ENCODE data around the gene PNMA6F. TPM values are rescaled to one million over a fixed set of nuclear protein-coding genes. Genes with fewer than 3 reads are reported as not detected.

The PNMA6F gene
- total and polyA plus RNA-seq, 4 donors: not detected

DNA sequence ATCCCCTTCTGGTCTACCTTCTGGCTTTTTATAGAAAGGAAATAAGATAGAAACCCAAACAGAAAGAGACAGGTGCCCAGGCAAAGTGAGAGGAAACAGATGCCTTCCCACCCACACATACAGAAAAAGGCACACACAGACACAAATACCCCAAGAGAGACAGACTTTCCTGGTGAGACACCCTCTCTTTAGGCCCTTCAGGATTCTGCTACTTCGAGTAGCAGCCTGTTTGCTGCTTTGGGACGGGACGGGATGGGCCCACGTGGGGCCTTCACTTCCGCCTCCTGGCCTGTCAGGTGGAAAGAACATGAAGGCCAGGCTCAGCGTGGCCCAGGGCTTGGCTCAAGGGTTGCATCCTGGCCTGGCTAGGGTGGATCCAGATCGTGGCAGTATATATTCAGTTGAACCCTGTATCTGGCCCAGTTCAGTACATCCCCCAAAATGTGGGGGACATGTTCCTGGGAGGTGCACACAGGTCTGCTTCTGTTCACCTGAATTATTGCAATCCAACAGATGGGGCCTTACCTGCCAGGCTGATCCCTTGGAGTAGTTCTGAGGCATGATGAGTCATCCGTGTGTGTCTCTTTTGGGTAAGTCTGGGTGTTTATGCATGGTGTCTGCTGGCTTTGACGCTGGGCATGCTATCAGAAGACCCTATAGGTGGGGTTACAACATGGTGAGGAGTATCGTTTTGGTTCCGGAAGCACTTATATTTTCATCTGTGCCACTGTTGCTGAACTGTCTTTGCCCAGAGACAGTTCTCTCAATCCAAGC lies 14.7 kb upstream of the PNMA6F start:
- H3K27ac ChIP-seq (ENCODE audit: low read depth in 1 of 2, low read length in 1 of 2): no peak overlapping the region
- peaks cover 0 to 2% (median 0%) of the 10 kb centered on the region in 4 donors for H3K36me3 ChIP-seq (ENCODE audit: control insufficient read depth in 4 of 4, insufficient read depth in 4 of 4, low read length in 4 of 4)
- ATAC-seq (ENCODE audit: insufficient read depth, low FRiP score) (no peak), DNase-seq (no peak)
- peaks cover 0 to 5% (median 0%) of the 10 kb centered on the region in 5 donors for H3K4me1 ChIP-seq (ENCODE audit: control insufficient read depth in 5 of 5, insufficient read depth in 5 of 5, low read length in 5 of 5)
- peaks cover 0 to 9% (median 2%) of the 10 kb centered on the region in 4 donors for H3K9me3 ChIP-seq (ENCODE audit: control insufficient read depth in 4 of 4, insufficient read depth in 3 of 4, low read length in 3 of 4)
- TF ChIP-seq, protein P1, sequence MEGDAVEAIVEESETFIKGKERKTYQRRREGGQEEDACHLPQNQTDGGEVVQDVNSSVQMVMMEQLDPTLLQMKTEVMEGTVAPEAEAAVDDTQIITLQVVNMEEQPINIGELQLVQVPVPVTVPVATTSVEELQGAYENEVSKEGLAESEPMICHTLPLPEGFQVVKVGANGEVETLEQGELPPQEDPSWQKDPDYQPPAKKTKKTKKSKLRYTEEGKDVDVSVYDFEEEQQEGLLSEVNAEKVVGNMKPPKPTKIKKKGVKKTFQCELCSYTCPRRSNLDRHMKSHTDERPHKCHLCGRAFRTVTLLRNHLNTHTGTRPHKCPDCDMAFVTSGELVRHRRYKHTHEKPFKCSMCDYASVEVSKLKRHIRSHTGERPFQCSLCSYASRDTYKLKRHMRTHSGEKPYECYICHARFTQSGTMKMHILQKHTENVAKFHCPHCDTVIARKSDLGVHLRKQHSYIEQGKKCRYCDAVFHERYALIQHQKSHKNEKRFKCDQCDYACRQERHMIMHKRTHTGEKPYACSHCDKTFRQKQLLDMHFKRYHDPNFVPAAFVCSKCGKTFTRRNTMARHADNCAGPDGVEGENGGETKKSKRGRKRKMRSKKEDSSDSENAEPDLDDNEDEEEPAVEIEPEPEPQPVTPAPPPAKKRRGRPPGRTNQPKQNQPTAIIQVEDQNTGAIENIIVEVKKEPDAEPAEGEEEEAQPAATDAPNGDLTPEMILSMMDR (IDR thresholded peaks at IDR 0.05; ENCODE audit: control extremely low read depth, extremely low read depth): no peak
- 71 to 87% methylated on average over 10 to 11 of the region's 11 CpGs for WGBS, 2 donors
- H3K27me3 ChIP-seq (ENCODE audit: control insufficient read depth in 3 of 3, insufficient read depth in 3 of 3, low read length in 2 of 3): peaks cover 0 to 4% (median 0%) of the 10 kb centered on the region in 3 donors
- H3K9ac ChIP-seq (ENCODE audit: insufficient read depth in 1 of 2, low read length in 2 of 2): no peak overlapping the region
- H3K4me3 ChIP-seq: no peak overlapping the region

DNA sequence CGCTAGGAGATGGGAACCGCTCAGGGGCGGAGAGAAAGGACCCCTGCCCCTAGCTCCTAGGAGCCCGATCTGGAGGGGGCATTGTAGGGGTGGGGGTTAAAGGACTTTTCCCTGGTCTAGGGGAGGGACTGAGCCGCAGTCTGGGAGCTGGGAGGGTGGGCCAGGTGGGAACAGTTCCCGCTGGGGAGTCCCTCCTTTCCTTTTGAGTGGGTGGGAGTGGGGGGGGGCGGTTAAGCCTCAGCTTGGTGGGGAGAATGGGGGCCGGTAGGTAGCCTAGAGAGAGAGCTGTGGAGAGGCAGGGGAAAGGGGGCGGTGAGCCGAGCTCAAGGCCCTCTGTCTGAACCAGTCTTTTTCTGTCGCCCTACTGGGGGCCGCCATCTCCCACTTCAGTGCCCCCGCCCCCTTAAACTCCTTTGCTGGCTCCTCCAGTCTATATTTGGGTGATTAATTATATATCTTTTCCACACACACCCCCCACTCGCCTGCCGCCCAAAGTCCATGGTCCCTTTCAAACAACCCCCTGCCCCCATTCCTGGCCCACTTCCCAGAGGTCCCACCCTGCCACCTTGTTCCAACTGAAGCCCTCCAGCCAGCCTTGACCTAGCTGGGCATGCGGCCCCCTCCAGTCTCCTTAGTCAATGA lies 13.2 kb upstream of the PNMA6F start:
- Histone ChIP-seq H3K9ac (ENCODE audit: insufficient read depth in 1 of 2, low read length in 2 of 2) (peak overlapping the region in 1 of 2 donors; percentile 63), H3K27ac (ENCODE audit: low read depth in 1 of 2, low read length in 1 of 2) (peak overlapping the region; percentile 17 to 94), H3K36me3 (ENCODE audit: control insufficient read depth in 4 of 4, insufficient read depth in 4 of 4, low read length in 4 of 4) (no peaks in the 10 kb centered on the region), H3K4me1 (ENCODE audit: control insufficient read depth in 5 of 5, insufficient read depth in 5 of 5, low read length in 5 of 5) (peaks cover 0 to 5% (median 0%) of the 10 kb centered on the region in 5 donors), H3K27me3 (ENCODE audit: control insufficient read depth in 3 of 3, insufficient read depth in 3 of 3, low read length in 2 of 3) (peaks cover 0 to 4% (median under 1%) of the 10 kb centered on the region in 3 donors), H3K9me3 (ENCODE audit: control insufficient read depth in 4 of 4, insufficient read depth in 3 of 4, low read length in 3 of 4) (peaks cover 0 to 5% (median 0%) of the 10 kb centered on the region in 4 donors), H3K4me3 (peak overlapping the region; percentile 60)
- DNase-seq: no peak
- TF ChIP-seq, protein P1 (IDR thresholded peaks at IDR 0.05; ENCODE audit: control extremely low read depth, extremely low read depth): no peak
- 30 to 40% methylated on average over 7 to 16 of the region's 16 CpGs for WGBS, 2 donors
- no peak for ATAC-seq (ENCODE audit: insufficient read depth, low FRiP score)

DNA sequence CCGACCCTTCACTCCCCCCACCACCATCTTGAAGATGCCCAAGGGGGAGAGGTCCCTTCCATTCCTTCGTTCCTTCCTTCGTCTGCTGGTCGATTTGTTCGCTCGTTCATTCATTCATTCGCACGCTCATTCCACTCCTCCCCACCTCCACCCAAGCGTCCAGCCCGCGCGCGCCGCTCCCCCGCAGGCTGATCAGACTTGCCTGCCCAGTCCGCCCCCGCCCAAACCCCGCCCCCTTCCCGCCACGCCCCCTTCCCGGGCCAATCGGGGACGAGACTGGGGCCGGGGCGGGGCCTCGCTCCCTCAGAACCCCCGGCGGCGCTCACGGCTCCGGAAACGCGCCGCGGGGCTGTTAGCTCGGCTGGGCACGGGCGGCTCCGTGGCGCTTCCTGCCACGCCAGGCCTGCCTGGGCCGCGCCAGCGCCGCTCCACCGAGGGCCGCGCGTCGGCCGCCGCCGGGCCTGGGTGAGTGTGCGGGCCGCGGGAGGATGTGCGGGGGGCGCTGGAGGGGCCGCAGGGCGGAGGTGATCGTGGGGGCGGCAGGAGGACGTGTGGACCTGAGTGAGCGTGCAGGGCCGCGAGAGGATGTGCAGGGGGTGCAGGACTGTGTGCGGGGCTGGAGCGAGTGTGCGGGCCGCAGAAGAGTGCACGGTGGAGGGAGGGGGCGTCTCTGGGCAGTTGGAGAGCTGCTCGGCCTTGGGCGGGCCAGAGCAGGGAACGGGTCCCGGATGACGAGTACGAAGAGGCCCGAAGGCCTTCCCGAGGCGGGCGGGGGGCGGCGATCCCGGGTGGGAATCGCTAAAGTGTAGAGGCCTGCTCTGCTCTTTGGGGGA lies 12.5 kb upstream of the PNMA6F start, which contains the start of gene ZNF275:
ZNF275 (plus strand) TSS at position 333 of the 833 bp plus-strand sequence. CDS start 2,527 bp downstream, outside the sequence.
- TF ChIP-seq, protein P1 (IDR thresholded peaks at IDR 0.05; ENCODE audit: control extremely low read depth, extremely low read depth): no peak
- peak; percentile 81 to 88 (median 88) for DNase-seq
- Histone ChIP-seq H3K9ac (ENCODE audit: insufficient read depth in 1 of 2, low read length in 2 of 2) (peak within 1 kb of the TSS in 1 of 2 donors; percentile 63), H3K36me3 (ENCODE audit: control insufficient read depth in 4 of 4, insufficient read depth in 4 of 4, low read length in 4 of 4) (no peaks in the 10 kb centered on the region), H3K27ac (ENCODE audit: low read depth in 1 of 2, low read length in 1 of 2) (peak within 1 kb of the TSS; percentile 17 to 94), H3K9me3 (ENCODE audit: control insufficient read depth in 4 of 4, insufficient read depth in 3 of 4, low read length in 3 of 4) (peaks cover 0 to 5% (median 0%) of the 10 kb centered on the region in 4 donors), H3K4me3 (peak within 1 kb of the TSS; percentile 60), H3K4me1 (ENCODE audit: control insufficient read depth in 5 of 5, insufficient read depth in 5 of 5, low read length in 5 of 5) (peaks cover 0 to 5% (median 0%) of the 10 kb centered on the region in 5 donors), H3K27me3 (ENCODE audit: control insufficient read depth in 3 of 3, insufficient read depth in 3 of 3, low read length in 2 of 3) (peaks cover 0 to 4% (median 3%) of the 10 kb centered on the region in 3 donors)
- 0 to 36% methylated on average over 26 to 86 of the region's 86 CpGs for WGBS, 2 donors
- peak; percentile 97 for ATAC-seq (ENCODE audit: insufficient read depth, low FRiP score)

Measured in lung (tissue), 12 donors.